ENCODE measurements around the gene FTCD. TPM values are rescaled to one million over a fixed set of nuclear protein-coding genes. Genes with fewer than 3 reads are reported as not detected.

FTCD gene
- total RNA-seq, 1 donor from 2014 or later, result 1.8 TPM

GRCh38 chr21:46116189-46116775 lies 39.1 kb downstream of the FTCD start:
- Mint-ChIP-seq H3K9me3 (no peaks in the 10 kb centered on the region), H3K4me1 (no peaks in the 10 kb centered on the region), H3K27me3 (ENCODE audit: low read depth) (no peaks in the 10 kb centered on the region), H3K27ac (ENCODE audit: unreplicated experiment) (no peak overlapping the region), H3K4me3 (no peak overlapping the region), H3K36me3 (ENCODE audit: low read depth) (no peaks in the 10 kb centered on the region)
- DNase-seq (ENCODE audit: low read depth, low spot score), result no peak
- TF ChIP-seq CTCF (conservative IDR thresholded peaks at IDR 0.05), result no peak

- Mint-ChIP-seq H3K27me3 (ENCODE audit: low read depth) (no peaks in the 10 kb centered on the region), H3K36me3 (ENCODE audit: low read depth) (no peaks in the 10 kb centered on the region), H3K27ac (ENCODE audit: unreplicated experiment) (no peak overlapping the region), H3K4me3 (no peak overlapping the region), H3K9me3 (no peaks in the 10 kb centered on the region), H3K4me1 (no peaks in the 10 kb centered on the region)
- TF ChIP-seq CTCF (conservative IDR thresholded peaks at IDR 0.05), result no peak
- no peak for DNase-seq (ENCODE audit: low read depth, low spot score)
Measured at GRCh38 chr21:46115441-46116188, 39.8 kb downstream of the FTCD start.

- Mint-ChIP-seq H3K36me3 (ENCODE audit: low read depth) (no peaks in the 10 kb centered on the region), H3K27ac (ENCODE audit: unreplicated experiment) (no peak overlapping the region), H3K9me3 (no peaks in the 10 kb centered on the region), H3K4me1 (no peaks in the 10 kb centered on the region), H3K4me3 (no peak overlapping the region), H3K27me3 (ENCODE audit: low read depth) (no peaks in the 10 kb centered on the region)
- no peak for DNase-seq (ENCODE audit: low read depth, low spot score)
- TF ChIP-seq CTCF (conservative IDR thresholded peaks at IDR 0.05), result no peak
Measured at GRCh38 chr21:46114963-46115362, 40.4 kb downstream of the FTCD start.

GRCh38 chr21:46113497-46114176 lies 41.7 kb downstream of the FTCD start:
- peaks cover under 1% of the 10 kb centered on the region for H3K36me3 Mint-ChIP-seq (ENCODE audit: low read depth)
- no peak overlapping the region for H3K4me3 Mint-ChIP-seq
- H3K4me1 Mint-ChIP-seq, result no peaks in the 10 kb centered on the region
- no peaks in the 10 kb centered on the region for H3K27me3 Mint-ChIP-seq (ENCODE audit: low read depth)
- DNase-seq (ENCODE audit: low read depth, low spot score), result no peak
- peaks cover under 1% of the 10 kb centered on the region for H3K9me3 Mint-ChIP-seq
- TF ChIP-seq CTCF (conservative IDR thresholded peaks at IDR 0.05), result no peak
- H3K27ac Mint-ChIP-seq (ENCODE audit: unreplicated experiment), result peak overlapping the region; percentile 35

- no peak overlapping the region for H3K27ac Mint-ChIP-seq (ENCODE audit: unreplicated experiment)
- H3K9me3 Mint-ChIP-seq, result peaks cover 7% of the 10 kb centered on the region
- no peaks in the 10 kb centered on the region for H3K4me1 Mint-ChIP-seq
- H3K36me3 Mint-ChIP-seq (ENCODE audit: low read depth), result peaks cover 4% of the 10 kb centered on the region
- H3K27me3 Mint-ChIP-seq (ENCODE audit: low read depth), result no peaks in the 10 kb centered on the region
- no peak for DNase-seq (ENCODE audit: low read depth, low spot score)
- TF ChIP-seq CTCF (conservative IDR thresholded peaks at IDR 0.05), result no peak
- H3K4me3 Mint-ChIP-seq, result no peak overlapping the region
Measured at GRCh38 chr21:46112725-46113215, 42.6 kb downstream of the FTCD start.
